ENCODE results near the gene ATOH8. TPM values are rescaled to one million over a fixed set of nuclear protein-coding genes. Genes with fewer than 3 reads are reported as not detected.

ATOH8 gene
- total and polyA plus RNA-seq, 10 of the 15 experiments (the other 5 are each of a cell fraction or from before 2014, with no cell fraction given) = 0.03 to 0.60 TPM; not detected in 8

DNA sequence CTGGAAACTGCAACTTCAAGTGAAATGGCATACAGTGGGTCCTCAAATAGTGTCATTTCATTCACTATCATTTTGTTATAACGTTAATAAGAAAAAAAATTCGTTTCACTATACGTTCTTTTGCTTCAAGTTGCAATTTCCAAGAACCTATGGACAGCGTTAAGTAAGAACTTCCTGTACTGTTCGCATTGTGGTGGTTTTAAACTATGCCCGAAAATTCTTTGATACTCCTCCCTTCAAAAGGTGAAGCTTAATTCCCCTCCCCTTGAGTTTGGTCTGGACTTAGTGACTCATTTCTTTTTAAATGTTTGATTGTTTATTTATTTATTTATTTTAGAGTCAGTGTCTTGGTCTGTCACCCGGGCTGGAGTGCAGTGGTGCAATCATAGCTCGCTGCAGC is 39.0 kb upstream of the ATOH8 start (continued):
- TF ChIP-seq SPI1 (IDR thresholded peaks at IDR 0.05; ENCODE audit: borderline replicate concordance, insufficient read depth, low read depth, low read length) (no peak), POLR2AphosphoS5 (IDR thresholded peaks at IDR 0.05; ENCODE audit: low read length) (no peak), ZNF622 (IDR thresholded peaks at IDR 0.05) (no peak), MEF2B (IDR thresholded peaks at IDR 0.05; ENCODE audit: partially characterized antibody, poor library complexity, severe bottlenecking) (no peak), RCOR1 (conservative IDR thresholded peaks at IDR 0.05; ENCODE audit: low read depth, low read length) (no peak), EP300 (IDR thresholded peaks at IDR 0.05; ENCODE audit: borderline replicate concordance in 1 of 2, control insufficient read depth in 1 of 2, low read depth in 2 of 2, low read length in 2 of 2) (no peak), EZH2 (IDR thresholded peaks at IDR 0.05; ENCODE audit: borderline replicate concordance, control insufficient read depth, low read depth, low read length) (no peak)
- TF ChIP-seq, protein P1, sequence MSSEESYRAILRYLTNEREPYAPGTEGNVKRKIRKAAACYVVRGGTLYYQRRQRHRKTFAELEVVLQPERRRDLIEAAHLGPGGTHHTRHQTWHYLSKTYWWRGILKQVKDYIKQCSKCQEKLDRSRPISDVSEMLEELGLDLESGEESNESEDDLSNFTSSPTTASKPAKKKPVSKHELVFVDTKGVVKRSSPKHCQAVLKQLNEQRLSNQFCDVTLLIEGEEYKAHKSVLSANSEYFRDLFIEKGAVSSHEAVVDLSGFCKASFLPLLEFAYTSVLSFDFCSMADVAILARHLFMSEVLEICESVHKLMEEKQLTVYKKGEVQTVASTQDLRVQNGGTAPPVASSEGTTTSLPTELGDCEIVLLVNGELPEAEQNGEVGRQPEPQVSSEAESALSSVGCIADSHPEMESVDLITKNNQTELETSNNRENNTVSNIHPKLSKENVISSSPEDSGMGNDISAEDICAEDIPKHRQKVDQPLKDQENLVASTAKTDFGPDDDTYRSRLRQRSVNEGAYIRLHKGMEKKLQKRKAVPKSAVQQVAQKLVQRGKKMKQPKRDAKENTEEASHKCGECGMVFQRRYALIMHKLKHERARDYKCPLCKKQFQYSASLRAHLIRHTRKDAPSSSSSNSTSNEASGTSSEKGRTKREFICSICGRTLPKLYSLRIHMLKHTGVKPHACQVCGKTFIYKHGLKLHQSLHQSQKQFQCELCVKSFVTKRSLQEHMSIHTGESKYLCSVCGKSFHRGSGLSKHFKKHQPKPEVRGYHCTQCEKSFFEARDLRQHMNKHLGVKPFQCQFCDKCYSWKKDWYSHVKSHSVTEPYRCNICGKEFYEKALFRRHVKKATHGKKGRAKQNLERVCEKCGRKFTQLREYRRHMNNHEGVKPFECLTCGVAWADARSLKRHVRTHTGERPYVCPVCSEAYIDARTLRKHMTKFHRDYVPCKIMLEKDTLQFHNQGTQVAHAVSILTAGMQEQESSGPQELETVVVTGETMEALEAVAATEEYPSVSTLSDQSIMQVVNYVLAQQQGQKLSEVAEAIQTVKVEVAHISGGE (CRISPR knock-in tag; IDR thresholded peaks at IDR 0.05) = no peak
